Measurements from ENCODE around the gene THOC7.

GRCh38 chr3:63795438-63795837 lies 68.2 kb downstream of the THOC7 start:
- TF ChIP-seq POLR2A (IDR thresholded peaks at IDR 0.05) (no peak), CTCF (IDR thresholded peaks at IDR 0.05) (no peak)
